Lower leg skin (tissue), 4 donors: ENCODE data around the gene CDH23. TPM values are rescaled to one million over a fixed set of nuclear protein-coding genes. Genes with fewer than 3 reads are reported as not detected.

ENCODE experiments used
- DNase-seq, 2 donors: peaks; one replicate each; pipeline ENCODE4 v3.0.0-alpha.2; 2019; ENCODE audit warnings: low spot score in 2 of 2
- H3K4me3 ChIP-seq: fragments of 200-600 bp; sonication (generic); 2 replicates; pipeline ENCODE4 v1.5.1; 2017; ENCODE audit warnings: mild to moderate bottlenecking, low read depth; ENCODE audit not compliant: poor library complexity, severe bottlenecking
- CTCF ChIP-seq, 3 donors: fragments of 450-650 bp; IDR thresholded peaks; one replicate each; pipeline ENCODE4 v1.5.1; 2016; ENCODE audit warnings: antibody characterized with exemption in 3 of 3, mild to moderate bottlenecking in 3 of 3, moderate library complexity in 2 of 3
- POLR2A ChIP-seq, 2 donors: fragments of 450-650 bp; IDR thresholded peaks; one replicate each; pipeline ENCODE4 v1.6.1; 2016 to 2017; ENCODE audit warnings: antibody characterized with exemption in 2 of 2, mild to moderate bottlenecking in 1 of 2, moderate library complexity in 1 of 2
- WGBS, 2 donors: methylation state at CpG; one replicate each; pipeline ENCODE4 v1.1.5; 2018; 5-methylcytosine and 5-hydroxymethylcytosine counted together
- intact Hi-C: fragments of 100-400 bp; cut with DNase I; formaldehyde crosslinking; loops from one replicate; pipeline ENCODE4 v1.15.0; 2023; ENCODE audit warnings: low total_unique reads
- total RNA-seq, 4 donors: library from RNA; depleted of rRNA; stranded (reverse); fragments of >200 nt; gene quantifications; one replicate each; pipeline ENCODE4 v1.1.0, GENCODE V29; 2016

The CDH23 gene
- total RNA-seq, 4 donors from 2014 or later = 1.7 to 9.2 (median 2.6) TPM

GRCh38 chr10:71603754-71604153 lies 207.0 kb downstream of the CDH23 start:
- intact Hi-C loops = no loop called here
- WGBS, 2 donors = 92 to 94% methylated on average over 4 of the region's 4 CpGs
- H3K4me3 ChIP-seq = no peak overlapping the region
- TF ChIP-seq POLR2A (IDR thresholded peaks at IDR 0.05) (no peak), CTCF (IDR thresholded peaks at IDR 0.05) (no peak)
- DNase-seq = no peak

- intact Hi-C loops = no loop called here
- H3K4me3 ChIP-seq = no peak overlapping the region
- no peak for DNase-seq
- no peak for TF ChIP-seq CTCF (IDR thresholded peaks at IDR 0.05)
- TF ChIP-seq POLR2A (IDR thresholded peaks at IDR 0.05) = no peak
- 85 to 87% methylated on average over 8 of the region's 8 CpGs for WGBS, 2 donors
Measured at GRCh38 chr10:71604324-71605018, 207.8 kb downstream of the CDH23 start.

- intact Hi-C loops = no loop called here
- H3K4me3 ChIP-seq = no peak overlapping the region
- no peak for DNase-seq
- TF ChIP-seq CTCF (IDR thresholded peaks at IDR 0.05) = no peak
- TF ChIP-seq POLR2A (IDR thresholded peaks at IDR 0.05) = no peak
- WGBS, 2 donors = 80 to 86% methylated on average over 2 of the region's 2 CpGs
Measured at GRCh38 chr10:71605263-71605962, 208.7 kb downstream of the CDH23 start.

- no peak overlapping the region for H3K4me3 ChIP-seq
- 83 to 87% methylated on average over 9 of the region's 9 CpGs for WGBS, 2 donors
- TF ChIP-seq POLR2A (IDR thresholded peaks at IDR 0.05) (no peak), CTCF (IDR thresholded peaks at IDR 0.05) (no peak)
- intact Hi-C loops = no loop called here
- no peak for DNase-seq
Measured at GRCh38 chr10:71606257-71607081, 209.7 kb downstream of the CDH23 start.

- DNase-seq = no peak
- 83 to 93% methylated on average over 5 of the region's 5 CpGs for WGBS, 2 donors
- no peak for TF ChIP-seq CTCF (IDR thresholded peaks at IDR 0.05)
- no peak for TF ChIP-seq POLR2A (IDR thresholded peaks at IDR 0.05)
- H3K4me3 ChIP-seq = no peak overlapping the region
- intact Hi-C loops = no loop called here
Measured at GRCh38 chr10:71607082-71607443, 210.3 kb downstream of the CDH23 start.
